SHP77 treated with DMSO at 0.1 percent for 48 hours (cell line): ENCODE data around the gene NABP2.
A peak's percentile ranks its signal among the peaks of the same experiment; 100 is the strongest.

Experiments used
- DNase-seq: peaks from one replicate; lab custom pipeline; 2025; lab: John Stamatoyannopoulos, UW

Gene NABP2

DNA sequence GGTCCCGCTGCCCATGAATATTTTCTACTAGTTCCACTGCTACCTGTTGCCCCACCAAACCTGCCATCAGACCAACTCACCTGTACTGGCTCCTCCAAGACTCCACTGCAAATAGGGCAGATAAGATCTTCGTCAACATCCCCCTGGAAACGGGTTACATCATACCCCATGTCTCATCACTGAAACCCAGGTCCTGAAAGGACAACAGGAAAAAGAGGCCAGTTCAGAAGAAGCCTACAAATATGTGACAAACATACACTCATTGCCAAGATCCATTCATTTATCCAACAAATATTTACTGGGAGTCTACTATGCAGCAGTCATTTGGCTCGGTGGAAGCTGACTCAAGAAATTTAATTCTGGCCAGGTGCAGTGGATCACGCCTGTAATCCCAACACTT is 10.3 kb upstream of the NABP2 start:
- no peak for DNase-seq

DNA sequence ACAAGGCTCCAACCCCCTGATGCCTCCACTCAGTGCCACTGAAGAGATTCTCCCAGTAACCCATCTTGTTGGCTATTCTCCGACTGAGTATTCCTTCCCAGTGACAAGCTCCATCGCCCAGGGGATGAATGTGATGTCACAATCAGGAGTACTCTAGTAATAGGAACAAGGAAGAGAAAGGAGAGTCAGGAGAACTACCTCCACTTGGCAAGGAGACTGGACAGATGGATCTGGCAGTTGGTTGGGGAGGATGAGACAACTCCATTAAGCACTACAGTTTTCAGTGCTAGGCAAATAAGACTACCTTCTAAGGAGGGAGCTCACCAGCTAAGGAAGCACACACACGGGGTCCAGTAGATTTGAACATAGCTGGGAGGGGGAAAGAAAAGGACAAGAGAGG is 7.7 kb upstream of the NABP2 start:
- no peak for DNase-seq

DNA sequence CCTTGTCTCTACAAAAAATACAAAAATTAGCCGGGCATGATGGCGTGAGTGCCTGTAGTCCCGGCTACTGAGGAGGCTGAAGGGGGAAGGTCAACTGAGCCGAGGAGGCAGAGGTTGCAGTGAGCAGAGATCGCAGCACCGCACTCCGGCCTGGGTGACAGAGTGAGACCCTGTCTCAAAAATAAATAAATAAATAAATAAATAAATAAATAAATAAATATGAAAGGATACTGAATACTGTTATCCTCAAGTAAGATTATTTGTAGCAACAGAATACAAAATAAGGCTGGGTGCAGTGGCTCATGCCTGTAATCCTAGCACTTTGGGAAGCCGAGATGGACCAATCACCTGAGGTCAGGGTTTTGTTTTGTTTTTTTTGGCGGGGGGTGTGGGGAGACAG is 4.3 kb upstream of the NABP2 start:
- DNase-seq, result no peak

DNA sequence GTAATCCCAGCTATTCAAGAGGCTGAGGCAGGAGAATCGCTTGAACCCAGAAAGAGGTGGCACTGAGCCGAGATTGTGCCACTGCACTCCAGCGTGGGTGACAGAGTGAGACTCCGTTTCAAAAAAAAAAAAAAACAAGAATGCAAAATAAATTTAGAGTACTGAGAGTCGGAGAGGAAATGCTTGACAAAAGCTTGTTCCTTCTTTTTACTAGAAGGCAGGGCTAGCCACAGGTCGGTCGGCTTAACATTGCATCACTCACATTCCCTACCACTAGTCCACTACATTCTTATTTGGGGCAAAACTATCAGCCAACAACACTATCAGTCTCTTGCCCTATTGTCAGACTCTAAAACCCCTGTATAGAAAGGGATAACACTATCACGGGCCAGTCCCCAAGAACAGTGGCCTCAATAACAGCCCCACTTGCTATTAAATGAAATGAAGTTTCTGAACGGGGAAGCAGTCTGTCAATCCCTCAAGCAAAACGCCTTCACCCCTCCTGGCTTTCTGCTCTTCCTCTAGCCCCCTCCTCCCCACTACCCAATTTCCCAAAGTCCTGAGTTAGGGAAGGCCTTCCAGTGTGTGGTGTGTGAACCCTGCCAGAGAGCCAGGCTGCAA is 3.4 kb upstream of the NABP2 start:
- DNase-seq, result no peak

DNA sequence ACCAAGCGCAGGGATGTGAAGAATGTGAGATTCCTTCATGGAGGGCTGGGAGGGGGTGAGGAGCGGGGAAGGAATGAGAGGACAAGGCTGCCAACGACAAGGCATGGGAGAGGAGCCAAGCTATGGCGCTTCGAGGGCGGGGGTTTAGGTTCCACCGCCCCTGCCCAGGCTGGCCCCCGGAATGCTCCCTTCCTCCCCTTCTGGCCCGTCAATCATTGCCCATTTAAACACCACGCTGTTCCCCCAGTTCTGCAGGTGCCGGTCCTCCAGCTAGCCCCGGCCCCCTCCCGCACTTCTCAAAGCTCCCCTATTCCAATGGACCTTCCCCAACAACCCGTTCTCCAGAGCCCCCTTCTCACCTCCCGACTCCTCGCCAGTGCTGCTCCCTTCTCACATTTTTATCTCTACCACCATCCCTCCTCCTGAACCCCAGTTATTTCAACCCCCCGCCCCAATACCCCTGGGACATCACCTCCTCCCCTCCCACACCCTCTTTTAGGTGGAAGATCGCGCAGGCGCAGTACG is 2.8 kb upstream of the NABP2 start:
- no peak for DNase-seq

DNA sequence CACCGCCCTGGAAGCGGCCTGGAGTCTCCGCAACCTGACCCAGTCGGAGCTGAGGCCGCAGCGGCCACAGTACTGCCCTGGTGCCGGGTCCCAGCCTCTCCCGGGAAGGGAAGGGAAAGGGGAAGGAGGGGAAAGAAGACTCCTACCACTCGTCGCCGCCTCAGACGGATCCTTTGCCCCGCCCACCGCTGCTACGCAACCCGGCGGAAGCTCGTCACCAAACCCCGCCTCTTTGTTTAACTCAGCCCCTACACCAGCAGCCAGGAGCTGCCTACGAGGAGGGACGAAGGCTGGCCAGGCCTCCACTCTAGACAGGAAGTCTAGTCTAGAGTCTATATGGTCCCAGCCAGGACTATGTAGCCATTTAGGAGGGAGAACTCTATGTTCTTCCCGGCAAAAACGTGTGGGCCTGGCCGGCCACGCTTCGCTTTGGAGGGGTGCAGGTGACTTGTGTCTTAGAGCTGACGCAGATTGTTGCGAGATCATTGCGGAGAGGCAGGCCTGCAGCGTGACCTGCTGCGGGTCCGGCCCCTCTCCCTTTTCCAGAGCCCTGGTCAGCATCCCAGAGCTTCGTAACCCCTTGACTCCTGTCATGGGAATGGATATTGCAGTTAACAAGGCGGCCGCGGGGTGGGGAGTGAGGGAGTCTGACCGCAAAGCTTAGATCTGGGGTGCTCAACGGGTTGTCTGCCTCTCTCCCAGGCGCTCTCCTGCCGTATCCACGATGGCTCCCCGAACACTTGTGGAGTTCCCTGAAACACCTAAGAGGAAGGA is 2.2 kb upstream of the NABP2 start, which contains the start of gene RNF41:
TSS of gene RNF41 (minus strand) at position 166 of the 774 bp plus-strand sequence. CDS start 7,875 bp downstream, outside the sequence.
- peak; percentile 87 for DNase-seq

DNA sequence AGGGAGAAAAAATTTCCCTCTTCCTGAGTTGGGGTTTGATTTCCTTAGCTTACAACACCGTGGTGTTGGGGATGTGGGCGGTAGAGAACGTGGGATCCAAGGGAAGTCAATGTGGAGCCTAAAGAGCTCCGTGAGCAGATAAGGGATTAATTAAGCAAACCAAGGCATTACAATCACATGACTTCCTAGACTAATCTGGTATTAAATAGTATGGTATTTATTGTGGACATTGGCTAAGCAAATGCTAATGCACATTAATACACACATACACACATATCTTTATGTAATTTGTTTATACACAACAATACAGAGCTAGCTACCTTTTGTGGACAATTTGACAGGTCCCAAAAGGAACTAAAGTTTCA is 1.6 kb upstream of the NABP2 start:
- DNase-seq, result no peak

DNA sequence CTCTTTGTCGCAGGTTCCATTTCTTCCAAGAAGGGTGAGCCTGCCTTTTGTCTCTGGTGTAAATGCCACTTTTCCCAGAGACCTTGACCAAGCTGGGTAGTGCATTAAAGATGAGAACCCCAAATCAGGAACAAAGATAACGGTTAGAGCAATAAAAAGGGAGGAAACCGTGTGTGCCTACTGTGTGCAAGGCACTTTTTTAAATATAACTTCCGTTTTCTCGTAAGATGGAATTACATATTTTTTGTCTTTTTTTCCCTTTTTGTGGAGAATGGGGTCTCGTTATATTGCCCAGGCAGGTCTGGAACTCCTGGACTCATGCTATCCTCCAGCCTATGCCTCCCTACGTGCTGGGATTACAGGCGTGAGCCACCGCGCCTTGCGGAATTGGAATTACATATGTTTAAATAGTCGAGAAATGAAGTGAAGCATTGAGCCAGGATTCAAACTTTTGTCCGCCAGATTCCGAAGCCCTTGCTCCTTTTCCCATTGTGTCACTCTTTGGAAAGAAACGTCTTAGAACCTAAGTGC is 506 bp upstream of the NABP2 start:
- DNase-seq, result no peak

DNA sequence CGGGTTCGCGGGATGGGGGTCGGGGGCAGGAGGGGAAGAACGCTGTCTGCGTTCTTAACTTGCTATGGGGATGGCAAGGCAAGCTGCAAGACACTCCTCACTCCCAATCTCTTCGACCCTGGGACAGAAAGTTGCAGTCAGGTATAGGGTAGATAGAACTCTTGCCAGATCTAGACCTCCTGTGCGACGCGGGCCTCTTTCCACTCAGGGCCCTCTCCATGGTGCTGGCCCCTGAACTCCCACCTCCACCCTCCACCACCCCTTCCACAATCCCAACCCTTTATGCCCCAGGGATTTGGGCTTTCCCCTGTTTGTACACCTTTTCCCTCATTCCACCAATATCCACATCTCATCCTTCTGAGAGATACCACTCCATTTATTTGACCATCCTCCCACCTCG is 812 bp downstream of the NABP2 start:
- no peak for DNase-seq

DNA sequence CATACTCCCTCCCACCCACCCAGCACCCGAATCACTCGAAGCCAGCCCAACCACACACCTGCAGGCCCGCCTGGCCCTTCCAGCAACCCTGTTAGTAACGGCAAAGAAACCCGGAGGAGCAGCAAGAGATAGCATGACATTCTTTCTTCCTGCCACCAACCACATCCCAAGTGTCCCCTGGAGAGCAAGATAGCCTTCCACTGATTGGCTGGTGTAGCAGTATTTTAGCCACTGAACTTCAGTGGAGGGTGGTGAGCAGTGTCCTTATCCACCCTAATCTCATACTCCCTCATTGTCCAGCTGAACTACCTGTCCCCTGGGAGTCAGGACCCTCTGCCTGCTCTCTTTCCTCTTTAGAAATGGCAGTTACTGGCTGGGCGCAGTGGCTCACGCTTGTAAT is 4.9 kb downstream of the NABP2 start:
- DNase-seq, result no peak

DNA sequence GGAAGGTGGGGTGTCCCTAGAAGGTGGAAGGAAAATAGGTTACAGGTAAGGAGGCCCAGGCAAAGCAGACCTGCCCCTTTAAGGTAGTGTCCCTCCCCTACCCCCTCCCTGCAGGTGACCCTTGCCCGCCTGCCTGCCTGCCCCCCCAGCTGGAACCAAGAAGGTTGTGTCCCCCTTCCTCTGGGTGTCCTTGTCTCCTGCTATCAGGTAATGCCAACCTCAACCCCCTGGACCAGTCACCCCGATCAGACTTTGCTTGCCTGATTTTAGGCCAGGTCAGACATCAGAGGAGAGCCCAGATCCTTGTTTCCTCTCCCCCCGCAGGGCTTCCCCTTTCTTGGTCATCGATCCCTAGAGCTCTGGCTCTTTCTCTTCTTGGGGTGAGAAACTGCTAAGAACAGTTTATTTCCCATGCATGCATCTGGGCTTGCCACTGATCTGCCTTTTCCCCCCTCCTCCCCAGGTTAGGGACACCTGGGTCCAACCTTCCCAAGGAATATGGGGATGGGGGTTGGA is 5.8 kb downstream of the NABP2 start, which contains the start of gene SLC39A5:
TSS of gene SLC39A5 (plus strand) at position 136 of the 516 bp plus-strand sequence. CDS start 1,224 bp downstream, outside the sequence.
- DNase-seq, result no peak

DNA sequence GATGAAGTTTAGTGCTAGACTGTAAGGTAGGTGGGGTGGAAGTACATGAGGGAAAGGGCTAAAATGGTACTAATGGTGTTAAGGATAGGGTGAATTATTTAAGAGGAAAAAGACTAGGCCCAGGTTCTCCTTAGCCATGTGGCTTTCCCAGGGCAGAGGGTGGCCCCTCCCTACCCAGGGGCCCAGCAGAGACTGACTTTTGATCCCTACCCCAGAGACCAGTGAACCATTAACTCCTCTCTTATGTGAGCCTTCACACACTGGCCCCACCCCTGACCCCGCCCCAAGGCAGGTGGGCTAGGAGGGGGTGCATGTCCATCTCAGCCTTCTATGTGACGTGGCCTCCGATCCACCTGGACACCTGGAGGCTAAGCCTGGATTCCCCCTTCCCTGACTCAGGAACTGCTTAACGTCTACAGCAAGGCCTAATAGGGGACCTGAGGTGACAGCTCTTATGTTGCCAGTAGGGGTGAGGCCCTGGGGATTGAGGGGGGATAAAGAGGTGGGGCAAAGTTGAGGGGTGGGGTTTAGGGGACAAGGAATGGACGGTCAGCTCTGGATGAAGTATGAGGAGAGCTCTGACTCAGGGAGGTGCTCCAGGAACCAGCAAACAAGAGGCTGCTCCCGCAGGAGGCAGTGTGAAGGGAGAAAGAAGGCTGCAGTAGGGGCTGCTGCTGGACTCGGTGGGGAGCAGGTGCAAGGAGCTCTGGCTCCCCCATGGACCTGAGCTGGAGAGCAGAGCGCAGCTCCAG is 6.5 kb downstream of the NABP2 start:
- no peak for DNase-seq

DNA sequence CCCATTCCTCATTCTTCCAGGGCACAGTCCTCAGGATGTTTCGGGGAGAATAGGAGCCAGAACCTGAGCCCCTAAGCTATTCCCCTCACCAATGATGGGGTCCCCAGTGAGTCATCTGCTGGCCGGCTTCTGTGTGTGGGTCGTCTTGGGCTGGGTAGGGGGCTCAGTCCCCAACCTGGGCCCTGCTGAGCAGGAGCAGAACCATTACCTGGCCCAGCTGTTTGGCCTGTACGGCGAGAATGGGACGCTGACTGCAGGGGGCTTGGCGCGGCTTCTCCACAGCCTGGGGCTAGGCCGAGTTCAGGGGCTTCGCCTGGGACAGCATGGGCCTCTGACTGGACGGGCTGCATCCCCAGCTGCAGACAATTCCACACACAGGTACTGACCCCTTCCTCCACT is 7.0 kb downstream of the NABP2 start:
- DNase-seq, result no peak

DNA sequence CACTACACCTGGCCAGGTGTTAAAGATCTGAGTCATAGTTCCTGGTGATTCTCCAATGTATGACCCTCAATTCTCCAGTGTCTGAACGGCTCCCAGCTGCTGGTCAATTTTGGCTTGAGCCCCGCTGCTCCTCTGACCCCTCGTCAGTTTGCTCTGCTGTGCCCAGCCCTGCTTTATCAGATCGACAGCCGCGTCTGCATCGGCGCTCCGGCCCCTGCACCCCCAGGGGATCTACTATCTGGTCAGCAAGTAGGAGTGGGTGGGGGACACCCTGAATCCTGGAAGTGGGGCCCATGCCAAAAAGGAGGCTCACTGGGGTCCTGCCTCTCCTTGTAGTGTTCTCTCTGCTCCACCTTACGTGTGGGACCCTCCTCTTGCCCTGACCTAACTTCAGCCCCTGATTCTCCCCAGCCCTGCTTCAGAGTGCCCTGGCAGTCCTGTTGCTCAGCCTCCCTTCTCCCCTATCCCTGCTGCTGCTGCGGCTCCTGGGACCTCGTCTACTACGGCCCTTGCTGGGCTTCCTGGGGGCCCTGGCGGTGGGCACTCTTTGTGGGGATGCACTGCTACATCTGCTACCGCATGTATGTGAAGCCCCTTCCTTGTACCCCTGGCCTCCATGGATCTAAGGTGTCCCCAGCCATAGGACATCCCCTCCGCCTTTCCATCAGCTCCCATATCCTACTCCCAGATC is 10.7 kb downstream of the NABP2 start:
- DNase-seq, result no peak

DNA sequence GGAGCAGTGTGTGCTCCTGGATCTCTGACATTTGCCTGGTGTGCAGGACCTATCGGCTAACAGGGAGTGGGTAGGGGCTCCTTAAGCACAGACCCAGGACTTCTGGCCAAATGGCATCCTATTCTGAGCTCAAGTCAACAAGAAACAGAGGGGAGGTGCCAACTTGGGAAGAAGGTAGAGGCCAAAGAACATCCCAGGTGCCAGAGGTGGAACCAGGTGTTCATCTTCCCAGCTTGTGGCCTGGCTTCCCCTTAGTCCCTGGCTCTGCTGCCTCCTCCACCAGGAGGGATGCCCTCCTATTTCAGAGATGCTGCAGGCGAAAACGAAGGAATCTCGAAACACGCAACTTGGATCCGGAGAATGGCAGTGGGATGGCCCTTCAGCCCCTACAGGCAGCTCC is 11.9 kb downstream of the NABP2 start:
- DNase-seq, result no peak

DNA sequence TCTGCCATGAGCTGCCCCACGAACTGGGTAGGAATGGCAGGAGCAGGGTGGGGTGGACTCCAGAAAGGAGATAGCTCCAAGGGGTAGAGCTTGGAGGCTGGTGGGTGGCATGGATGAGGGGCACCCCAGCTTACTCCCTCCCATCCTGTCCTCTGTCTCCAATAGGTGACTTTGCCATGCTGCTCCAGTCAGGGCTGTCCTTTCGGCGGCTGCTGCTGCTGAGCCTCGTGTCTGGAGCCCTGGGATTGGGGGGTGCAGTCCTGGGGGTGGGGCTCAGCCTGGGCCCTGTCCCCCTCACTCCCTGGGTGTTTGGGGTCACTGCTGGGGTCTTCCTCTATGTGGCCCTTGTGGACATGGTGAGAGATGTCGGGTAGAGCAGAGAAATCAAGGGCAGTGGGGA is 12.8 kb downstream of the NABP2 start:
- DNase-seq, result no peak

DNA sequence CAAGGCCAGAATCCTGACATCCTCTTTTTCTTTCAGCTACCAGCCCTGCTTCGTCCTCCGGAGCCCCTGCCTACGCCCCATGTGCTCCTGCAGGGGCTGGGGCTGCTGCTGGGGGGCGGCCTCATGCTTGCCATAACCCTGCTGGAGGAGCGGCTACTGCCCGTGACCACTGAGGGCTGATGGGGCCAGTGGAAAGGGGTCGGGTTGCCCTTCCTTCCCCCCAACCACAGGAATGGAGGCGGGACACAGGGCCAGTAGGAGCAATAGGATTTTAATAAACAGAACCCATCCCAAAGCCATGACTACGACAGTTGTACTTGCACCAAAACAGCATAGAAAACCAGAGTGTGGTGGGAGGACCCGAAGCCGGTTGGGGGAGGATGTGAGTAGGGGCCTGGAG is 13.4 kb downstream of the NABP2 start:
- no peak for DNase-seq

DNA sequence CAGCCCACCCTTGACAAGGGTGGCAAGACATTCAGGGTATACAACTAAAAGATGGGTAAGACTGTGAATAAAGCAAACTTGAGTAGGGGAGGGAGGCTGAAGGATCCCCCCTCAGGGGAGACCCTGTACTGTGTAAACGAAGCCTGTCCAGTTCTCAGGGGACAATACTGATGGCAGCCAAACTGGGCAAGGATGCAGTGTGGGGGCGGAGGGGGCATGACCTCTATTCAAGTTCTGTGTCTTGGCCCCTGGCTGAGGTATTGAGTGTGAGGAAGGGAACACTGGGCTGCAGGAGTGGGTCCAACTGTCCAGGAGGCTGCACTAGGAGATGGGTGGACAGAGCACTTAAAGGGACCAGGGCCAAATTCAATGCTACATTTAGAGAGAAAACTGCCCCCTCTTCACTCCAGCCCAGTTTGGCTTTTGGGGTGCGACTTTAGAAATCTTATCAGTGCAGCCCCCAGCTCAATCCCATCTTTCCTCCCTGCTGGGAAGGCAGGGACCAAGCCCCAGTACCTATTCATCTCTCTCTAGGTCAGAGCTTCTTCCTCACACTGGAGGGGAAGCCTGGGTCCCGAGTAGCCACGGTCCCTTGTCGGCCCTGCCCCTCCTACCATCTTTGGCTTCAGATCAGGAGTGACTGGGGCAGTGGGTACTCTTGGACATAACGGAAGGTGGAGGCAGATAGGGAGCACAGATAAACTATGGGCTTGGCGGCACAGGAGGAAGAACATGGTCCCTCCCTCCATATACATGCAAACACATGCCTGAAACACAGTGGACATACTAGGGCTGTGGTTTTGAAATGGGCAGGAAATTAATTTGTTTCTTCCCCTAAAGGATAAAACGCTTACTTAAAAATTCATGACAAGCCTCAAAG is 17.5 kb downstream of the NABP2 start:
- DNase-seq, result no peak

DNA sequence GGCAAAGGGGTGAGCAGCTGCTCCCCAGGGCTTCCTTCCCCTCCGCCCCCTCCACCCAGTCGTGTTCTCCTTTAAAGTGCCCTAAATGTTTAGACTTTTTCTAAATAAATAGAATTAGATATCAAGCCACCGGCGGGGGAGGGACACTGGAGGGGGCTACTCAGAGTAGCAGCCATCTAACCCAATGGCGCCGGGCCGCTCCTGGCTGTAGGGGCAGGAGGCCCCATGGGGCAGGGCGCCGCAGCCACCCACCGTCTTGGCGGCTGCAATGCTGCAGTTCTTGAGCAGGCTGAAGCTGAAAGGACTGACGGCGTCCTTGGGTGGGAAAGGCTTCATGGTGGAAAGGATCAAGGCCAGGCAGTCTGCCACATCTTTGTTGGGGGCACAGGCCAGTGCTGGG is 18.8 kb downstream of the NABP2 start:
- no peak for DNase-seq

DNA sequence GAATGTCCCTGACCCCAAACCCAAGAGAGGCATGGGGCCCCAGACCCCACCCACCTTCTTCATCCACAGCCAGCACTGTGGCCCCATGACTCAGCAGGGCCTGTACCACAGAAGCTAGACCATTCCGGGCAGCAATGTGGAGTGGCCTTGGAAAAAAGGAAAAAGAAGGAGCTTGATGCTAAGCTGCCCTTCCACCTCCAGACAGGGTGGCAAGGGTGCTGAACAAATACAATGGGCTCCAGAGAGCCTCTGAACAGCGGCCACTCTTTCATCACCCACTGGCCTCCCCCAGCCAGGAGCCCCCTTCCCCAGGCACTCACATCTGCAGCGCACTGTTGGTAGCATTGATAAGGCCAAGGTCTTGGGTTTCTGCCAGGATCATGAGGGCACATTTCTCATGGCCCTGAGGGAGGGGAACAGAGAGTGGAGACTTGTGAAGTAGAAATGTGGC is 19.6 kb downstream of the NABP2 start:
- no peak for DNase-seq

DNA sequence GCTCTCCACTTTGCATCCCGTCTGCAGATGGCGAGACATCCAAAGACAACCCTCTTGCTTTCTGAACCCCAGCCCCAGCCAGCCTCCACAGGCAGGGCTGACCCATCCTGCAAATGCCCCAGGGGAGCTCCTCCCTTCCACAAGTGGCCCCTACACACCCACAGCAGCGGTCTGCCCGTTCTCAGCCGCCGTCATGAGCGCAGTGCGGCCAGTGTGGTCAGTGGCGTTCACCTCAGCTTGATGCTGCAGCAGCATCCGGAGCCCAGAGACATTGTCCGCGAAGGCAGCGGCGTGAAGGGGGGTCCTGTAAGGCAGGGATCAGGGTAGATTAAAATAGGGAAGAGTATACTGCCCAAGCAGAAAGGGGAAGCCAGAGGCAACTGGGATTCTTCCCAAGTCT is 20.4 kb downstream of the NABP2 start:
- no peak for DNase-seq
